HUDEP-2 (cell line): ENCODE results near the gene NCK2.

Experiments used
- DNase-seq, 76 experiments: peaks; one replicate each; lab custom pipeline; 2025; ENCODE audit not compliant: unreplicated experiment in 76 of 76; lab: John Stamatoyannopoulos, UW

NCK2 gene

DNA sequence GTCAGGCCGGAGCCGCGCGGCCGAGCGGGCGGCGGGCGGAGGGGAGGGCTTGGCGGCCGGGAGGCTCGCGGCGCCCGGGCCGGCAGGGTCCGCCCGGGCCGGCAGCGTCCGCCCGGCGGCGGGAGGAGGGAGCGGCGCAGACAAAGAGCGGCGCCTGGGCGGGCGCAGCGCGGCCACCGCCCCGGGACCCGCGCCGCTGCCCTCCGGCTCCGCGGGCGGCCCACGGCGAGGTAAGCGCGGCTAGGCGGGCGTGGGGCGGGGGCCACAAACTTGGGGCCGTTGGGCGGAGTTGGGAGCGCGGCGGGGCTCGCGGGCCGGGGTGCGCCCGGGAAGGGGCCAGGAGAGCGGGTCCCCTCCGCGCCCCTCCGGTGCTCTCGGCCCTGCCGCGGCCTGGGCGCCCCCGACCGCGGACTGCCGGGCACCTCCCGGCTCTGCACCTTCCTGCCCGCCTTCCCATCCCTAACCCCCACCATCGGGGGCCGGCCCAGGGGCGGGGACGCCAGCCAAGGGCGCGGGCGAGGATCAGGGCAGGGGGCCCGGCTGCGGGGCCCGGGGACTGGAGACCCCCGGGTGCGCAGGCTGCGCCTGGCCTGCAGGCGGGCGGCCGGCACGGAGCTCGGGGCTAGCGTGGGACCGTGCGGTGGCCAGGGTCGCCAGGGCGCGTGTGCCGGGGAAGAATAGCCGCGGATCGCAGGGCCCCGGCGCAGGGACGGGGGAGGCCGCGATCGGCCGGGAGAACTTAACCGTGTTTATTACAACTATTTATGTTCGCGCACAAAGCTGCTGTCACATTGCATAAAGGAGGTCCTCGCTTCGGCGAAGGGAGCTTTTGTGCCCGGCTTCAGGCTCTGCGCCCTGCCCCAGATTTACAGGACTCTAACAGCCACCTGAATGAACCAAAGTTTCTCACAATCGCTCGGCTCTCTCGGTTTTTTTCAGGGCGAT is at the start of gene NCK2:
TSS of gene NCK2 (plus strand) at position 4 of the 945 bp plus-strand sequence. CDS start 110,152 bp downstream, outside the sequence.
- DNase-seq, result no peak

GRCh38 chr2:105697781-105698449 is 46.8 kb upstream of the NCK2 start:
- DNase-seq, result no peak

- DNase-seq, result no peak
These were observed 45.9 kb upstream of the NCK2 start for GRCh38 chr2:105698820-105699219.

DNA sequence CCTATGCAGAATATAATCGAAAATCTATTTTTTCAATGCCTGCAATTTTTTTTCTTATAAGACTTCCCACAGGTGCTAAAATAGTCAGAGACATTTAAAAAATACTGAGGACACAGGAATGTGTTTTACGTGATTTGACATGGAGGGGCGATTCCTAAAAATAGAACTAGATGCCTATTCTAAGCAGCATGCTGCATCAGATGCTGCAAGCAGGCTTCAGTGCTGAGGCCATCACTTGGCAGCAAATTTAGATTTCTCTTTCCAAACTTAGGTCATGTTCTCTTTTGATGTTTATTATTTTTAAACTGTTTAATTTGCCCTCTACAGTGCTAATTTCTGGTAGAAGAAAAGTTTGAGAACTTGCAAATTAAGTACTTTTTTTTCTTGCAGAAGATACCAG is 43.7 kb upstream of the NCK2 start:
- no peak for DNase-seq

- no peak for DNase-seq
These were observed 36.0 kb upstream of the NCK2 start for GRCh38 chr2:105708697-105709096.

DNA sequence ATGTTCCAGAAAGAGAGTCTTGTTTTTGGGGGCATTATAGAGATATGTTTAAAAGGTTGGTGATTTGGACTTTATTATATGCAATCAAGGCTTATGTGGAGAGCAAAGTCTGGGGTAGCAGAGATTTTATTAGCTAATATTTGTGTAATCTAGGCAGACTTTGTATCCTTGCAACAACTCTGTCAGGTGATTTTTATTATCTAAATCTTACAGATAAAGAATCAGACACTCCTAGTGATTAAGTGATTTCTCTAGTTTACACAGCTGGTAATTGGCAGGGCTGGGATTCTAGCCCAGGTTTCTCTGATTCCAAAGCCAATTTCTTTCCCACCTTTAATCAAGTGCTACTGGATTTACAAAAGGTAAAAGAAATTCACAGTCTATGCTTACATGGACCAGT is 33.3 kb upstream of the NCK2 start:
- no peak for DNase-seq

DNA sequence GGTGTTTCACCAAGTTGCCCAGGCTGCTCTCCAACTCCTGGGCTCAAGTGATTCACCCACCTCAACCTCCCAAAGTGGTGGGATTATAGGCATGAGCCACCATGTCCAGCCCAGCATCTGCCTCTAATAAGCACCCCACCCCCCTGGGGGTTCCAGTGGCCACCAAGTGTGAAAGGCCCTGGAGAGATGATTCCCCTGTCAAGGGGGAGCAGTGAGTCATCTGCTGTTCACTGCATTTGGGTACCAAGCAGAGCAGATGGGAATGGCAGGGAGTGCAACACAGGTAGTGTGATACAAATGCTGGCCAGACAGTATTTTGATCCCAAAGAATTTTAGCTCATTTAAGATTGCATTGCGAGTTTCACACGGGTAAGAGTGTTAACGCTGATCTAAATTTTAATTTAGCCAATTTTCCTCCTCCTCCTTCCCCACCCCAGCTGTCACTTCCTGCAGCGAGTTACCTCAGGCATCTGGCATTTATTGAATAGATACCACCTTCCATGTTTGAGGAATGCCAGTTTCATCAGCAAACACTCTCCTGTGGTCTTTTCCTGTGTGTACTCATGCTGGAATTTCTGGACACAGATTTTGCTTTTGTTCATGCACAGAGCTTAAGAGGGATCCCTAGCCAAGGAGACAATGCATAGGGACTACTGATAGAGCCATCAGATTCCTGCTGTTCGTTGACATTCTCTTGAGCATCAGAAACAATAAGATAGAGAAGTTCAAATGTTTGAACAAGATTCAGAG is 32.4 kb upstream of the NCK2 start:
- DNase-seq, result no peak

DNA sequence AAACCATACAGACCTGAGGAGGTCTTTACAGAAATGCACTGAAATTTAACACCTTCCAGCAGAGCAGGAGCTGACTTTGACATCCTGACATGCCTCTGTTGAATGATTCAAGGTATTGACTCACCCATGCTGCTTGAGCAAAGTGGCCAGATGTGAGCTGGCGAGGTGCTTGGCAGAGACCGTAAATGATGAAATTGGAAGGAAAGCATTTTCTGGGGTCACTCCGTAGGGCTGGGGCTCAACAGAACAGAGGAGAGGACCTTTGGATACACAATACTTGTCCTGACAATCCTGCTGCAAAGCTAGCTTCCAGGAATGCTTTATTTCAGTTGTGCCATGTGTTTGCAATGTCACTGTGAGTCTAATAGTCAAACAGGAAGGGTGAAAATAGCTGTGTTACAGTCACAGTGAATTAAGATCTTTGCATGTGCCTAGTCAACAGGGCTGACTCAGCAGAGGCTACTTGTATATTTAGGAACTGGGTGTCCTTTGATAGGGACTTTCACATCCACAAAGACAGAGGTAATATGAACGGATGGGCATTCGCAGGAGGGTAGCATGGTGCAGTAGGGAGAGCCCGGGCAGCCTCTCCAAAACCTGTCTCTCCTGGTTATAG is 31.6 kb upstream of the NCK2 start:
- no peak for DNase-seq

GRCh38 chr2:105714141-105714540 is 30.6 kb upstream of the NCK2 start:
- DNase-seq, result no peak

GRCh38 chr2:105718846-105719481 is 25.7 kb upstream of the NCK2 start:
- DNase-seq, result no peak

- DNase-seq, result no peak
These were observed 22.7 kb upstream of the NCK2 start for GRCh38 chr2:105721991-105722511.

- no peak for DNase-seq
These were observed 21.9 kb upstream of the NCK2 start for GRCh38 chr2:105722726-105723297.

DNA sequence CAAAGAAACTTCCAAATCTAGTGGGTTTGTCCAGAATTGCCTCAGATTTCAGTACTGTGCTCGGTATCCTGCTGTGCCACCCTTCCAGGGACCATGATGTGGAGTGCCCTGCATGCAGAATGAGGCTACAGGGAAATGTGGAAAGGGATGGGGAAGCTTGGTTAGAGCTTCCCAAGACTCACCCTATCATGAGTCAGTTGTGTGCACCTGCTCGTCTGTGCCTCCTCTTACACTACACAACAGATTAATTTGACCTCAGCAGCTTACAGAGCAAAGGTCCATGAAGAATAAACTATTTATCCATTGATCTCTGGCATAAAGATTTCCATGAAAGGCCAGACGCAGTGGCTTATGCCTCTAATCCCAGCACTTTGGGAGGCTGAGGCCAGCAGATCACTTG is 21.3 kb upstream of the NCK2 start:
- no peak for DNase-seq

GRCh38 chr2:105725388-105725787 is 19.3 kb upstream of the NCK2 start:
- no peak for DNase-seq

DNA sequence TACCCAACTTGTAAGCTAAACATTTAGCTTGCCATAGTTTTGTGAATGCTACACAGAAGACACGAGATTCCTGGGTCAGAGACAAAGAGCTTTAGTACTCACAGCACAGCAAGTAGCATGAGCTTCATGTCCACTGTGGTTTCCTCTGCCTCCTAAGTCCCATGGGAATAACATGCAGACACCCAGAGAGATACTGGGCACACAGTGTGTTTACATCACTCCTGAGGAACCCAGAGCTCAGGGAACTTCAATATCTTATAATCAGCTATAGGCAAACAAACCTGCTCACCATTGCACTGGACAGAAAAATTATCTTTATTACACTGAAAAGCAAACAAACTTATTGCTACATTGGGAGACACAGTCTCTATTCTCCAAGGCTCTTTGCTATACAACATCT is 14.5 kb upstream of the NCK2 start:
- no peak for DNase-seq

DNA sequence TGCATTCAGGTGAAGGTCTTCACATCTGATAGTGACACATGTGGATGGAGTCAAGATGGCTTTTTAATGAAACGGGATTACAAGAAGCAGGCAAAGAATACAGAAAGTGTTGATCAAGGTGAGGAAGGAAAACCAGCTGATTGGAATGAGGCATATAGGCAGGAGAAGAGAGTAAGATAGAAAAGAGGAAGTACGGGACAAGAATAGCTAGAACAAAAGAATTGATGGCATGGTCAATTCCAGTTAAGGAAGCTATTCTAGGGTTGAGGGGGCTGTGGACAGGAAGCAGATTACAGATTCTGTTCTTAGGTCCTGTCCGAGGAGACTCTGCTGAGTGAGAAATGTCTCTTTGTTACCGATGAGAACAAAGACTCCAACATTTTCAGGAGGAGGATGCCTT is 13.2 kb upstream of the NCK2 start:
- DNase-seq, result no peak

DNA sequence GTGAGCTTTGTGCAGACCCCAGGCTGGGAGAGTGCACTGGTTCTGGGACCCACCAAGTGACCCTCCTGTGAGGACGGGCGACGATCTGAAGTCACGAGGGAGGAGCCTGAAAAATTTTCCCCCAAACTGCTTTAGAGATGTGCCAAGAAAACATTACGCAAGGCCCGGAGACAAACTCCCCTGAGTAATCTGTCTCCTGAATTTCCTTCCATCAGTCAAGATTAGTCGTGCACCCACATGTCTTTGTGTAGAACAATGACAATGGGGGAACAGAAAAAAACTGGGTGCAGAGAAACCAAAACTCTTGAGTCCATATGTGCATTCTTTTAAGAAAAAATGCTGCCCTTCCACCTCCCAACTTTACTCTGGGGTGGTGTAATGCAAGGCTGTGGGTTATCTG is 12.6 kb upstream of the NCK2 start:
- no peak for DNase-seq

DNA sequence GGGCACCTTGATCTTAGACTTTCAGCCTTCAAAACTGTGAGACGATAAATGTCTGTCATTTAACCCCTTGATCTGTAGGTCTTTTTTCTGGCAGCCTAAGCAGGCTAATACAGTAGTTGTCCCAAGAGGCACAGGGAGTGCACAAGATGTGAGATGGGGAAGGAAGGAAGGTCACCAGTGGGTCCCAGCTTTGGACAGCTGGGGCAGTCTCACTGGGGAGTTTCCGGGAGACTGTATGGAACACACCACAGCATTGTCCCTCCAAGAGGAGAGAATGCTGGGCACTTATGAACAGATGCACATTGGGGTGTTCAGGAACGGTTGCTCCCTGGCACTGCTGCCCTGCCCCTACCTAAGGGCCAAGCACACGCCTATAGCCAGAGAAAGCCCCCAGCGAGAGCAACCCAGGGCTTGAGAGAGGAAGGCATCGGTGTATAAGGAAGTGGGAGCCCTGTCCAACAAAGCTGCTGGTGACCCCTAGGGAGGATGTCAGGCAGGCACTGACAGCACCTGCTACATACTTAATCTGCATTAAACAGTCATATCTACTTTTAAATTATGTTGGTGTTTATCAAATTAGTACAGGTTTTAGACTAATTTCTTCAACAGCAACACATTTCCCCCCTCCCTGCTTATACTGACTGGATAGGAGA is 11.6 kb upstream of the NCK2 start:
- DNase-seq, result no peak

- no peak for DNase-seq
These were observed 10.8 kb upstream of the NCK2 start for GRCh38 chr2:105733875-105734274.
